Measurements from ENCODE around the gene NFIC.

DNA sequence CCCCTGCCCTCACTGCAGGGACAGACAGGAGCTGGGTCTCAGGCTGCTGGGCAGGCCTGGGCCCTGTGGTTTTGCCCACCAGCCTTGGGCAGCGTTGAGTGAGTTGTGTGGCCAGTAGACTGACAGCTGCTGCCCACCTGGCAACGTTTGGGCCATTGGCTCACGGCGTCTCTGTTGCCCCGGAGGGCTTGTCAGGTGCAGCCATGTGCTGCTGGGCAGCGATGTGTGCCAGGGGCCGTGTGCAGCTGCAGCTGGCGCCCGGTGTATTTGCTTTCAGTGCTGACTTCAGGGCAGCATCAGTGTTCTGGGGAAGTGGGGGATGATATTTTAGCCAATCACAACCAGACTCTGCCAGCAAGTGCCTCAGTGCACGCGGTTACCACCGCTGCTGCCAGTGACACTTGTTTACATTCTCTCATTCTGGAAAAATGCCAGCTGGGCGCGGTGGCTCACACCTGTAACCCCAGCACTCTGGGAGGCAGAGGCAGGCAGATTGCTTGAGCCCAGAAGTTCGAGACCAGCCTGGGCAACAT lies 150.4 kb downstream of the NFIC start:
- TF ChIP-seq, protein P1, sequence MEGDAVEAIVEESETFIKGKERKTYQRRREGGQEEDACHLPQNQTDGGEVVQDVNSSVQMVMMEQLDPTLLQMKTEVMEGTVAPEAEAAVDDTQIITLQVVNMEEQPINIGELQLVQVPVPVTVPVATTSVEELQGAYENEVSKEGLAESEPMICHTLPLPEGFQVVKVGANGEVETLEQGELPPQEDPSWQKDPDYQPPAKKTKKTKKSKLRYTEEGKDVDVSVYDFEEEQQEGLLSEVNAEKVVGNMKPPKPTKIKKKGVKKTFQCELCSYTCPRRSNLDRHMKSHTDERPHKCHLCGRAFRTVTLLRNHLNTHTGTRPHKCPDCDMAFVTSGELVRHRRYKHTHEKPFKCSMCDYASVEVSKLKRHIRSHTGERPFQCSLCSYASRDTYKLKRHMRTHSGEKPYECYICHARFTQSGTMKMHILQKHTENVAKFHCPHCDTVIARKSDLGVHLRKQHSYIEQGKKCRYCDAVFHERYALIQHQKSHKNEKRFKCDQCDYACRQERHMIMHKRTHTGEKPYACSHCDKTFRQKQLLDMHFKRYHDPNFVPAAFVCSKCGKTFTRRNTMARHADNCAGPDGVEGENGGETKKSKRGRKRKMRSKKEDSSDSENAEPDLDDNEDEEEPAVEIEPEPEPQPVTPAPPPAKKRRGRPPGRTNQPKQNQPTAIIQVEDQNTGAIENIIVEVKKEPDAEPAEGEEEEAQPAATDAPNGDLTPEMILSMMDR (conservative IDR thresholded peaks at IDR 0.05; ENCODE audit: low read length), result no peak
- TF ChIP-seq EZH2phosphoT487 (IDR thresholded peaks at IDR 0.05; ENCODE audit: borderline replicate concordance), result no peak

Measured in Loucy (cell line).